HCT116 (cell line): ENCODE data around the gene CSRP1.

ENCODE experiments used
- CTCF ChIP-seq, 3 experiments: fragments of 200-600 bp in 1 of 3; sonication (generic) in 1 of 3; IDR thresholded peaks in 2 of 3; conservative IDR thresholded peaks in 1 of 3; 2 replicates each; pipeline ENCODE4 v1.5.1; 2012 to 2017; ENCODE audit warnings: low read depth in 2 of 3, low read length in 2 of 3, antibody characterized with exemption in 1 of 3, borderline replicate concordance in 1 of 3, control low read depth in 1 of 3, mild to moderate bottlenecking in 1 of 3, mixed read lengths in 1 of 3, mixed run types in 1 of 3, moderate library complexity in 1 of 3; ENCODE audit not compliant: insufficient read depth in 1 of 3
- ELF1 ChIP-seq: IDR thresholded peaks from 2 replicates; pipeline ENCODE4 v1.6.1; 2012; ENCODE audit warnings: low read depth, borderline replicate concordance
- POLR2A ChIP-seq: IDR thresholded peaks from 2 replicates; pipeline ENCODE4 v1.7.0; 2011; ENCODE audit warnings: borderline replicate concordance; ENCODE audit not compliant: insufficient read depth, insufficient read length; ENCODE audit errors: extremely low read depth
- POLR2AphosphoS5 ChIP-seq: IDR thresholded peaks from 2 replicates; pipeline ENCODE4 v1.6.1; 2011; ENCODE audit warnings: mild to moderate bottlenecking, low read depth, low read length, moderate library complexity
- ZFX ChIP-seq: fragments of 450-650 bp; IDR thresholded peaks from 2 replicates; pipeline ENCODE4 v1.6.1; 2017

GRCh38 chr1:201525193-201525778 is 18.4 kb upstream of the CSRP1 start:
- TF ChIP-seq POLR2AphosphoS5: no peak
- TF ChIP-seq CTCF (IDR thresholded peaks at IDR 0.05 in 2 of 3, conservative IDR thresholded peaks at IDR 0.05 in 1 of 3; ENCODE audit: borderline replicate concordance in 1 of 3, insufficient read depth in 1 of 3, low read depth in 2 of 3, low read length in 2 of 3): no peak
- TF ChIP-seq ELF1: no peak
- no peak for TF ChIP-seq ZFX
- no peak for TF ChIP-seq POLR2A
